Tibial artery (tissue), 4 donors: Measurements from ENCODE around the gene CACNA1C.

ENCODE experiments used
- DNase-seq, 2 donors: peaks; one replicate each; pipeline ENCODE4 v3.0.0-alpha.2; 2019
- H3K27ac ChIP-seq, 2 donors: fragments of 200-600 bp; sonication (generic) in 1 of 2; 1 replicate in 1 of 2; 2 replicates in 1 of 2; pipeline ENCODE4 v1.5.1; 2018 to 2019; ENCODE audit warnings: mild to moderate bottlenecking in 1 of 2
- H3K27me3 ChIP-seq, 2 donors: fragments of 200-600 bp; sonication (generic) in 1 of 2; one replicate each; pipeline versions ENCODE4 v1.5.1 to v1.6.0; 2016 to 2019
- H3K36me3 ChIP-seq, 3 donors: fragments of 200-600 bp; sonication (generic) in 2 of 3; one replicate each; pipeline ENCODE4 v1.5.1; 2016 to 2019; ENCODE audit warnings: mild to moderate bottlenecking in 2 of 3
- H3K4me1 ChIP-seq, 4 donors: fragments of 200-600 bp; sonication (generic) in 2 of 4; 1 replicate in 3 of 4; 2 replicates in 1 of 4; pipeline ENCODE4 v1.5.1; 2016 to 2019
- H3K4me3 ChIP-seq, 2 donors: fragments of 200-600 bp; sonication (generic) in 1 of 2; 1 replicate in 1 of 2; 2 replicates in 1 of 2; pipeline ENCODE4 v1.5.1; 2018 to 2019; ENCODE audit warnings: mild to moderate bottlenecking in 2 of 2
- H3K9me3 ChIP-seq, 3 donors: fragments of 200-600 bp; sonication (generic) in 1 of 3; one replicate each; pipeline ENCODE4 v1.5.1; 2016 to 2019
- intact Hi-C: fragments of 100-400 bp; cut with DNase I; formaldehyde crosslinking; loops from one replicate; pipeline ENCODE4 v1.15.0; 2023; ENCODE audit warnings: low total_unique reads
- TF ChIP-seq, protein P1 (sequence below), 2 experiments: fragments of 200-600 bp in 1 of 2; fragments of 450-650 bp in 1 of 2; IDR thresholded peaks; one replicate each; pipeline ENCODE4 v1.5.1; 2017 to 2019; ENCODE audit warnings: antibody characterized with exemption in 2 of 2, mild to moderate bottlenecking in 1 of 2, moderate library complexity in 1 of 2

Gene CACNA1C

DNA sequence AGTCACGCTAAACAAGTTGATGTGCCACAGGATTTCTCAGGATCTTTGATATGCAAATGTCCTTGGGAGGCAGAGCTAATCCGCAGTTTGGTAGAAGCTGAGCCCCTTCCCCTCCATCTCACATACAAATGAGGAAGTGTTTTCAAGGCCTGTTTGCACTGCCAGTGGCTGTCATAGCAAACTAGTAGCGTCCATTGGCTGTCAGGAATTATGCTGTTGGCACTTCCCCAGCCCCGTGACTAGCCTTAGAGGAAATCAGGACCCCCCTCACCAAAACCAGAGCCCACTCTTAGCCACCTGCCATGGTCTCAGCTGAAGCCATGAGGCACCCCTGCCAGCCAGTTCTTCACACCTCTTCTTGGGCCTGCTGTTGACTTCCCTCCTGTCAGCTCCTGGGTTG lies 253.9 kb downstream of the CACNA1C start:
- Histone ChIP-seq H3K4me1 (peaks cover 0 to 75% (median 48%) of the 10 kb centered on the region in 4 donors), H3K27me3 (no peaks in the 10 kb centered on the region), H3K27ac (peak overlapping the region; percentile 49 to 81), H3K9me3 (no peaks in the 10 kb centered on the region), H3K4me3 (no peak overlapping the region), H3K36me3 (no peaks in the 10 kb centered on the region)
- intact Hi-C loops = no loop called here
- TF ChIP-seq, protein P1, sequence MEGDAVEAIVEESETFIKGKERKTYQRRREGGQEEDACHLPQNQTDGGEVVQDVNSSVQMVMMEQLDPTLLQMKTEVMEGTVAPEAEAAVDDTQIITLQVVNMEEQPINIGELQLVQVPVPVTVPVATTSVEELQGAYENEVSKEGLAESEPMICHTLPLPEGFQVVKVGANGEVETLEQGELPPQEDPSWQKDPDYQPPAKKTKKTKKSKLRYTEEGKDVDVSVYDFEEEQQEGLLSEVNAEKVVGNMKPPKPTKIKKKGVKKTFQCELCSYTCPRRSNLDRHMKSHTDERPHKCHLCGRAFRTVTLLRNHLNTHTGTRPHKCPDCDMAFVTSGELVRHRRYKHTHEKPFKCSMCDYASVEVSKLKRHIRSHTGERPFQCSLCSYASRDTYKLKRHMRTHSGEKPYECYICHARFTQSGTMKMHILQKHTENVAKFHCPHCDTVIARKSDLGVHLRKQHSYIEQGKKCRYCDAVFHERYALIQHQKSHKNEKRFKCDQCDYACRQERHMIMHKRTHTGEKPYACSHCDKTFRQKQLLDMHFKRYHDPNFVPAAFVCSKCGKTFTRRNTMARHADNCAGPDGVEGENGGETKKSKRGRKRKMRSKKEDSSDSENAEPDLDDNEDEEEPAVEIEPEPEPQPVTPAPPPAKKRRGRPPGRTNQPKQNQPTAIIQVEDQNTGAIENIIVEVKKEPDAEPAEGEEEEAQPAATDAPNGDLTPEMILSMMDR (IDR thresholded peaks at IDR 0.05) = no peak
- DNase-seq = no peak

DNA sequence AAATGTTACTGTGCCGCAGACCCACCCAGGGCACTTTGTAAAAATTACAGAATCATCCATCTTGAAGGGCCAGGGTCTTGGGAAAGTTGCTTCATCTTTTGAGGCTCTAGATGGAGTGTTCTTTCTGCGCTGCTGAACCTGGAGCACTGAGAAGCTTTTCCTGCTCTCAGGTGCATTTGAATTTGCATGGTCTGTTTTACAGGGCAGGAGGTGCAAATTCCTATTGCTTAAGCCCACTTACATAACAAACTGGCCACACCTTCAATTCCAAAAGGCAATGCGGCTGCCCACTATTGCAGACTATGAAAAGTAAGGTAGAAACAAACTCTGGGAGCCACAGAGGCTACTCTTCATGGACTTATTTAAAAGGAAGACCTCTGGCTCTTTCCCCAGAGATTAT lies 254.8 kb downstream of the CACNA1C start:
- H3K9me3 ChIP-seq = no peaks in the 10 kb centered on the region
- H3K4me3 ChIP-seq = no peak overlapping the region
- intact Hi-C loops = no loop called here
- H3K27ac ChIP-seq = peak overlapping the region; percentile 49 to 81
- no peaks in the 10 kb centered on the region for H3K27me3 ChIP-seq
- H3K4me1 ChIP-seq = peaks cover 0 to 72% (median 41%) of the 10 kb centered on the region in 4 donors
- TF ChIP-seq, protein P1 (IDR thresholded peaks at IDR 0.05) = no peak
- H3K36me3 ChIP-seq = no peaks in the 10 kb centered on the region
- no peak for DNase-seq

DNA sequence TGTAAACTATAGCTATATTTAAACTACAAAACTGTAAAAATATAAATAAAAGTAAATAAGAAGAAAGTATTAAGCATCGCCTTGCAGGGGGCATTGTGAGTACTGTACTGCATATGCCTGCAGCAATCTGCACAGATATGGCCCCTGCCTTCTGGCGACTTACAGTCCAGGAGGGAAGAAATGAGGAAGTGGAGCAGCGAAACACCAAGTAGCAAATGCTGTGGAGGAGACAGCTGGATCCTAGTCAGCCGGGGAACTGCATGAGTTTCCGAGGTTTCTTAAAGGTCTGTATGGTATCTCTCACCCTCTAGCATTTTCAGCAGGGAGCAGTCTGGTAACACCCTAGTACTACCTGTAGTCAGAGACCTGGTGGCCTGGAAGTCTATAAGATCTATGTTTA lies 256.9 kb downstream of the CACNA1C start:
- no peak overlapping the region for H3K27ac ChIP-seq
- peaks cover 0 to 51% (median 21%) of the 10 kb centered on the region in 4 donors for H3K4me1 ChIP-seq
- H3K27me3 ChIP-seq = no peaks in the 10 kb centered on the region
- no peaks in the 10 kb centered on the region for H3K36me3 ChIP-seq
- intact Hi-C loops = no loop called here
- TF ChIP-seq, protein P1 (IDR thresholded peaks at IDR 0.05) = no peak
- DNase-seq = no peak
- no peak overlapping the region for H3K4me3 ChIP-seq
- no peaks in the 10 kb centered on the region for H3K9me3 ChIP-seq

DNA sequence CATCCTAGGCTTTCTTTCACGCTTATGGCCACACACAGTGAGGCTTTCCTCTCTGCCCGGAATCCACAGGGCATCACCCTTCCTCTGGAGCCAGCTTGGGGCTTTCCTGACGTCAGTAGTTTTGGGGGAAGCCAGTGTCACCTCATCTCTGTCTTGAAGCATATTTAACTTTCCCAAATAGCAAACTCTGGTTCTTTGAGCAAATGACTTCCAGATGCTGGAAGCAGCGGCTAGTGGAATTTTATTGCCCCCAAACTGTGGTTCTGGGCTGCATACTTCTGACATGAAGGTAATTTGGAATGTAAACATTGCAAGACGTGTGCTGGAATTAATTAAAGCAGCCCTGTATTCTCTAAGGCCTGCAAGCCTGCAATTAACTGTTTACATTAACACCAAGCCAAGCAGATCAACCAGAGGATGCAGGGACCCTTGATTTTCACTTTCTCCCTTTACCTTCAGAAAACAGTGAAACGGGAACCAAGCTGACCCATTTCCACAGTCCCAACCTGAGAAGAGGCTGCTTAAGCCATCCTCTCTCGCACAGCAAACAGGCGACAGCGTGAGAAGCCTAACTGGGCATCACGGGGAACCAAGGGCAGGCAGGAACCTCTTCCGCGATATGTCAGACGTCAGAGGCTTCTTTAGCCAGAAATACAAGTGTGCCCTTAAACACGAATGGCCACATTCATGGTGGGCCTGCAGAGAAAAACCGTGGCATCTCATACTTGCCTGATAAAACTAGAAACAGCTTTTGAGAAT lies 258.4 kb downstream of the CACNA1C start:
- H3K27ac ChIP-seq = peak overlapping the region in 1 of 2 donors; percentile 13
- no peaks in the 10 kb centered on the region for H3K27me3 ChIP-seq
- H3K9me3 ChIP-seq = no peaks in the 10 kb centered on the region
- H3K4me3 ChIP-seq = no peak overlapping the region
- DNase-seq = no peak
- intact Hi-C loops = no loop called here
- H3K36me3 ChIP-seq = no peaks in the 10 kb centered on the region
- TF ChIP-seq, protein P1 (IDR thresholded peaks at IDR 0.05) = no peak
- peaks cover 0 to 36% (median 13%) of the 10 kb centered on the region in 4 donors for H3K4me1 ChIP-seq

DNA sequence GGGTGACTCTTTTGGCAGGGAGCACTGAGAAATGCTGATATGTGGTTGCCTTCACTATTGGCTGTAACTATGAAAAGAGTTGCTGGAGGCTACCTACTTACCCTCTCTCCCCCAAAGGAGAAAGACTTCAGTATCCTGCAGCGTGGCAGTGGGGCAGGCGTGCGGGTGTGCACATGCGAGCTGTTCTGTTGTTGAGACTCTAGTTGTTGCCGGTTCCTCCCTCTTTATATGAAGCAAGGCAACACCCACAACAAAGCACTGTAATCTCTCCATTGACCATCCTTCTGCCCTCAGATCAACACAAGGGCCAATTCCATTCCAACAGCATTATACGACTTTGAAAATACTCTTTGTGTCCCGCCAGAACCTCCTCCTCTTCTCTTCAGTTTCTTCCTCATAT lies 259.4 kb downstream of the CACNA1C start:
- Histone ChIP-seq H3K4me3 (no peak overlapping the region), H3K27ac (no peak overlapping the region), H3K27me3 (no peaks in the 10 kb centered on the region), H3K4me1 (peaks cover 0 to 26% (median 7%) of the 10 kb centered on the region in 4 donors), H3K9me3 (no peaks in the 10 kb centered on the region), H3K36me3 (no peaks in the 10 kb centered on the region)
- TF ChIP-seq, protein P1 (IDR thresholded peaks at IDR 0.05) = no peak
- intact Hi-C loops = no loop called here
- DNase-seq = no peak
